Measurements from ENCODE around the gene IQCF5.
"Not testable (repeated sequence)": the region's sequence is repeated elsewhere in the genome, so short reads cannot be mapped to it uniquely, and the experiment has no call there.

The IQCF5 gene

GRCh38 chr3:51868896-51869295 lies 6.5 kb downstream of the IQCF5 start:
- DNase-seq (ENCODE audit: low read depth in 2 of 2): not testable (repeated sequence)

- no peak for DNase-seq (ENCODE audit: low read depth in 2 of 2)
Measured at GRCh38 chr3:51862886-51863285, 12.5 kb downstream of the IQCF5 start.

GRCh38 chr3:51860703-51861665 lies 14.4 kb downstream of the IQCF5 start, which contains the start of gene IQCF2:
Gene IQCF2, plus strand, starts transcription at chr3:51861615. Its CDS starts 52 bp downstream, at chr3:51861667.
- no peak for DNase-seq (ENCODE audit: low read depth in 2 of 2)

GRCh38 chr3:51855411-51855810 lies 20.0 kb downstream of the IQCF5 start:
- not testable (repeated sequence) for DNase-seq (ENCODE audit: low read depth in 2 of 2)

- DNase-seq (ENCODE audit: low read depth in 2 of 2): no peak
Measured at GRCh38 chr3:51845129-51845528, 30.3 kb downstream of the IQCF5 start.

GRCh38 chr3:51836606-51837005 lies 38.8 kb downstream of the IQCF5 start:
- no peak for DNase-seq (ENCODE audit: low read depth in 2 of 2)

- no peak for DNase-seq (ENCODE audit: low read depth in 2 of 2)
Measured at GRCh38 chr3:51830836-51831385, 44.5 kb downstream of the IQCF5 start.

- no peak for DNase-seq (ENCODE audit: low read depth in 2 of 2)
Measured at GRCh38 chr3:51830345-51830744, 45.1 kb downstream of the IQCF5 start.

- DNase-seq (ENCODE audit: low read depth in 2 of 2): no peak
Measured at GRCh38 chr3:51828297-51828696, 47.1 kb downstream of the IQCF5 start.

Data from activated CD8-positive, alpha-beta memory T cell treated with anti-CD3 and anti-CD28 coated beads for 4 hours (primary cell).